VCaP (cell line): ENCODE results near the gene VPS4B.

Experiments used
- H3K27ac ChIP-seq: fragments of 450-650 bp; 2 replicates; pipeline ENCODE4 v1.5.1; 2017
- CTCF ChIP-seq: fragments of 450-650 bp; conservative IDR thresholded peaks from 2 replicates; pipeline ENCODE4 v1.5.1; 2017; ENCODE audit warnings: mild to moderate bottlenecking, moderate library complexity

VPS4B gene

GRCh38 chr18:63356272-63356896 lies 65.9 kb downstream of the VPS4B start:
- no peak for TF ChIP-seq CTCF
- H3K27ac ChIP-seq, result no peak overlapping the region

- no peak overlapping the region for H3K27ac ChIP-seq
- no peak for TF ChIP-seq CTCF
Measured at GRCh38 chr18:63350230-63350629, 72.0 kb downstream of the VPS4B start.

- H3K27ac ChIP-seq, result no peak overlapping the region
- TF ChIP-seq CTCF, result no peak
Measured at GRCh38 chr18:63348508-63349136, 73.7 kb downstream of the VPS4B start.

- TF ChIP-seq CTCF, result no peak
- peak overlapping the region; percentile 32; the same call in 1 of the 2 replicates for H3K27ac ChIP-seq
Measured at GRCh38 chr18:63346480-63347183, 75.6 kb downstream of the VPS4B start.

GRCh38 chr18:63346031-63346430 lies 76.2 kb downstream of the VPS4B start:
- H3K27ac ChIP-seq, result peak overlapping the region; percentile 32; the same call in 1 of the 2 replicates
- no peak for TF ChIP-seq CTCF

- no peak for TF ChIP-seq CTCF
- no peak overlapping the region for H3K27ac ChIP-seq
Measured at GRCh38 chr18:63344918-63345317, 77.4 kb downstream of the VPS4B start.

GRCh38 chr18:63344263-63344662 lies 78.0 kb downstream of the VPS4B start:
- H3K27ac ChIP-seq, result no peak overlapping the region
- TF ChIP-seq CTCF, result no peak
